GM21825 (cell line): Measurements from ENCODE around the gene TMOD3.
A peak's percentile ranks its signal among the peaks of the same experiment; 100 is the strongest.
"Not testable (repeated sequence)": the region's sequence is repeated elsewhere in the genome, so short reads cannot be mapped to it uniquely, and the experiment has no call there.

ENCODE experiments used
- ATAC-seq: cut with Tn5 transposase; IDR thresholded peaks from one replicate; pipeline ENCODE4 v1.9.1; 2021; ENCODE audit warnings: mild to moderate bottlenecking, moderate library complexity; ENCODE audit not compliant: unreplicated experiment

The TMOD3 gene

DNA sequence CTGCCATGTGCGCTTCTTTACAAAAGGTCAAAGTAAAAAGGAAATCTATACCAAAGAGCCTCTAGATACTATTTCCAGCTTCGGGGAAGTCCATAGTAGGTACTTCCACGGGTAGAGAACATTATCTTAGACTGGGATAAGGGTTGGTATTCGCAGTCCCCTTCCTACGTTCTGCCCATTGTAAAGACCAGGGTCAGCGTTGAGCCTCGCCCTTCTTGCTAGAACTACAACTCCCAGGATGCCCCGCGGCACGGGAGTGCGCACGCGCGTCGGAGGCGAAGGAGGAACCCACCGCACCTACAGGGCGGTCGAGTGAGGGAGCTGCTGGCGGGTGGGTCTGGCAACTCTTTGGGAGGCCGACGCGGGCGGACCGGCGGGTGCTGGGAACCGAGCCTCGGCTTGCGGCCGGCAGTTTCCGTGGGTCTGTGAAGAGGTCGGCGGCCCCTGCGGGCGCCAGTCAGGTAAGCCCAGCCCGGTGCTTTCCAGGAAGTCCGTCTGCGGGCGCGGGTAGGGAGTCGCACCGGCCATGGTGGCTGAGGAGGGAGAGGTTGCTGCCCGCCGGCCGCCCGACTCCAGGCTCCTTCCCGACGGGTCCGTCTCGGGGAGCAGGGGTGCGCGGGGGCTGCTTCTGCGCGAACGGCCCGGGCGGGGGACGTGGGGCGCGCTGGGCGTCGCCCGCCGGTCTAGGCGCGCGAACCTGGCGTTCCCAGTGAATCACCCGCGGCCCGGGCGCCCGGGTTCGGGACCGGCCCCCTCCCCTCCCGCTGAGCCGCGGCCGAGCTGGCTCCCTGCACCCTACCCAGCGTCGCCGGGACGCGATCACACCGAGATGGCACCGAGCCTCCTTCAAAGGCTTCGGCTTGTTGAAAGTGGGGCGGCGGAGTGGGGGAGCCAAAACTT is at the start of gene TMOD3:
TSS of gene TMOD3 (plus strand) at position 278 of the 900 bp plus-strand sequence. CDS start 33,232 bp downstream, outside the sequence.
- ATAC-seq = peak; percentile 81

DNA sequence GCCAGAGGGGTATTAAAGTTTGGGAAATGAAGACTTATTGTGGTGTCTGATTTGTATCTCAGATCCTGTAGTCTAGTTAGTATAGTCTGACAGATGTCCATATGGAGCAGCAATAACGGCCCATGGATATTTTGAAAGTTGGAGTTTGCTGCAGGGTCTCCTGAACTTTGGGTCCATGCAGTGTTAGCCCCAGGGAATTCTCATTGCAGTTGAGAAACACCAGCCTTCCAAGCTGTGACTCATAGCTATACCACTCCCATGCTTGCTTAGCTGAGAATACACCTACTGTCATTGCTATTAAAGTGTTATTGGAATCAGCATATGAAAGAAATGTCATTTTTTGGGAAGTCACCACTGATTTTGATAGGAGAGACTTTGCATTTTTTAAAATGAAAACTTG is 48.8 kb upstream of the TMOD3 start:
- ATAC-seq = no peak

DNA sequence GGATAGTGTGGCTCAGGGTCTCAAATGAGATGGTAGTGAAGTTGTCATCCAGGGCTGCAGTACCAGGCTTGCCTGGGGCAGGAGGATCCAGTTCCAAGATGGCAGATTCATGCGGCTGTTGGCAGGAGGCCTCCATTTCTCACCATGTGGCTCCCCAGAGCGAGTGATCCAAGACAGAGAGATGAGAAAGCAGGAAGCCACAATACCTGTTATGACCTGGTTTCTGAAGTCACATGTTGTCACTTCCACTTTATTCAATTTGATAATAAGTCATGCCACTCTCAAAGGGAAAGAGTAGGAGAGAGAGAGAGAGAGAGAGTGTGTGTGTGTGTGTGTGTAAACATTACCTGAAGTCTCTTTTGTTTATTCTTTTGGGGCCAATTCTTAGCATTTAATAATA is 47.9 kb upstream of the TMOD3 start:
- ATAC-seq = no peak

DNA sequence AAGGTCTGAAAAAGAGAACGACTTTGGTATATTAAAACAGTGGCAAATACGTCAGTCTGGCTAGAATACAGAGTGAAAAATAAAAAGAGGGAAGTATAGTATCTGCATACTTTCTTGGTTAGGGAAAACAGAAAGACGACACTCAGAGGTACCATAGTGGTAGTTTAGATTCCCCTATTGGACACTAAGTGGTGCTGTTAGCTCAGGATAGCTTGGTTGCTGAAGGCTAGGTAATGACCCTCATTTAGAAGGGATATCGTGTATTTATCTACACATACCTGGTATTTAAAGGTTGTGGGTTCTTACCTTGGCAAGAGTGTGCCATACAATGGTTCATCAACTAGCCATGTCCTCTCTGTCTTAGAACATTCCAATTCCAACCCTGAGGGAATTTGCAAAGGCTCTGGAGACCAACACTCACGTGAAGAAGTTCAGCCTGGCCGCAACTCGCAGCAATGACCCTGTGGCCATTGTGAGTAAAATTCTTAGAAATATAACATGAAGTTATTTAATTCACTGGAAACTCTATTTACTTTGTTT is 47.0 kb upstream of the TMOD3 start:
- no peak for ATAC-seq

DNA sequence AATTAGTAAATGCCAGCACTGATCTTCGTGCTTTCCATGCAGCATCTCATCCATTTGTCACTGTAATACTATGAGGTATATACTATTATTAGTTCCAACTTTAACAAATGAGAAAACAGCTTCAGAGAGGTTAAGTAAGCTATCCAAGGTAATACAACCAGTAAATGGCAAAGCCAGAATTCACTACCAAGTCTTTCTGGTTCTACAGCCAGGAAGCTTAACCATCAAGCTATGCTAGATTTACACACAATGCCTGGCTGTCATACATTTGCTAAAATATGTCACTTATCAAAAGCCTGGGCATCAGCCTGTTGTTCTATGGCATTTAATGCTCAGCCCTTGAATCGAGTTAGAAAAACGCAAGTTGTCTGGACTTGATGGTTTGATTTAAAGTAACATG is 45.5 kb upstream of the TMOD3 start:
- ATAC-seq = no peak

DNA sequence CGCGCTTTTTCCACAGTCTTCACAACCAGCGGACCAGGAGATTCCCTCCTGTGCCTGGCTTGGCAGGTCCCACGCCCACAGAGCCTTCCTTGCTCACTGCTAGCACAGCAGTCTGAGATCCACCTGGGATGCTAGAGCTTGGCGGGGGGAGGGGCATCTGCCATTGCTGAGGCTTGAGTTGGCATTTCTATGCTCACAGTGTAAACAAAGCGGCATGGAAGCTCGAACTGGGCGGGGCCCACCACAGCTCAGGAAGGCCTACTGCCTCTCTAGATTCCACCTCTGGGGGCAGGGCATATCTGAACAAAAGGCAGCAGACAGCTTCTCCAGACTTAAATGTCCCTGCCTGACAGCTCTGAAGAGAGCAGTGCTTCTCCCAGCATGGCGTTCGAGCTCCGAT is 42.3 kb upstream of the TMOD3 start:
- ATAC-seq = not testable (repeated sequence)

DNA sequence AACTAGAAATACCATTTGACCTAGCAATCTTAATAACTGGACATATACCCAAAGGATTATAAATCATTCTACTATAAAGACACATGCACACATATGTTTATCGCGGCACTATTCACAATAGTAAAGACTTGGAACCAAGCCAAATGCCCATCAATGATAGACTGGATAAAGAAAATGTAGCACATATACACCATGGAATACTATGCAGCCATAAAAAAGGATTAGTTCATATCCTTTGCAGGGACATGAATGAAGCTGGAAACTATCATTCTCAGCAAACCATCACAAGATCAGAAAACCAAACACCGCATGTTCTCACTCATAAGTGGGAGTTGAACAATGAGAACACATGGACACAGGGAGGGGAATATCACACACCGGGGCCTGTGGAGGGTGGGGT is 37.0 kb upstream of the TMOD3 start:
- ATAC-seq = not testable (repeated sequence)

DNA sequence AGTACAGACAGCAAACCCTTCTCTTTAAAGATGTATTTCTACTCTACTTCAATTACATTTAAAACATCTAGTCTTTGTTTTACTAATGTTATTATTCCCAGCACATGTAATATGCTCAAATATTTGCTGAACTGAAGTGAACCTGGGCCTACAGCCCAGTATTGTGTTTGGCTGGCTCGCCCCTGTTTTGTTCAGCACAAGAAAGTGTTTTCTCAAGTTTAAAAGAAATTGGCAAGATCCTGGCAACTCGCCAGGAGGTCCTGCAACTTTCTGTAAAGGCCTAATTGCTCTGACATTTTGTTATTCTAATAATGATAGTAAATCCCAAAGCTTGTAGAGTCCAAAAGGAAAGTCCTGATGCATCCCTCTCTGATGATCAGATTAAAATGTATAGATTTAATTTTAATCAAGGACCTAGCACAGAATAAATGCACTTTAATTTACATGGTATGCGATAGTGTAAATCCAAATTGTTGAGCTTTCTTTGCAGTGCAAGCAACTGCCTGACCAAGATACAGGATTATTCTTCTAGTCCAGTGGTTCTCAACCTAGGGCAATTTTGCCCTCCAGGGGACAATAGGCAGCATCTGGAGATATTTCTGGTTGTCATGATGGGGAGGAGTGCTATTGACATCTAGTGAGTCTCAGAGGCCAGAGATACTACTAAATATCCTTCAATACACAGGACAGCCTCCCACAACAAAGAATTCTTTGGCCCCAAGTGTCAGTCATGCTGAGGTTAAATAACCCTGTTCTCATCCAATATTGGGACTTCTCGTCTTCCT is 35.7 kb upstream of the TMOD3 start:
- ATAC-seq = no peak

DNA sequence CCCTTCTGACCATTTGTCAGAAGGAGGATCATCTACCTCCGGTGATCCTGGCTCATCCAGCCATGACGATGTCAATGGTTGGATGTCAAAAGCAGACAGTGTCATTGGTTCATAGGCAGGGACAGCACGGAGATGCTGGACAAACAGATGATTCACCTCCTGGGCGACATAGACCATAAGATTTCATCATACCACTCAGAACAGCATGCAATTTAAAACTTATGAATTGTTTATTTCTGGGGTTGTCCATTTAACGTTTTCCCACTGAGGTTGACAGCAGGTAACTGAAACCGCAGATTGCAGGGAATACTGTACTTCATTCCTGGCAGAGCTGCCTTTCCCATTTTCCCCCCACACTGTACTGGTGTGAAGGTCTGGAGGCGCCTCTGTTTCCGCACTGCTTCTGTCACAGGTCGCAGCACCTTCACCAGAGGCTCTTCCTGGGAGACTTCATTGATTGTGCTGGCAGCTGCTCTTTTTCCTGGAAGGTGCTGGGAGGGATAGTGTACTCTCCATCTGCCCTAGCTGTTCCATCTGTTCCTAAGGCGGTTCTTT is 32.5 kb upstream of the TMOD3 start:
- no peak for ATAC-seq

DNA sequence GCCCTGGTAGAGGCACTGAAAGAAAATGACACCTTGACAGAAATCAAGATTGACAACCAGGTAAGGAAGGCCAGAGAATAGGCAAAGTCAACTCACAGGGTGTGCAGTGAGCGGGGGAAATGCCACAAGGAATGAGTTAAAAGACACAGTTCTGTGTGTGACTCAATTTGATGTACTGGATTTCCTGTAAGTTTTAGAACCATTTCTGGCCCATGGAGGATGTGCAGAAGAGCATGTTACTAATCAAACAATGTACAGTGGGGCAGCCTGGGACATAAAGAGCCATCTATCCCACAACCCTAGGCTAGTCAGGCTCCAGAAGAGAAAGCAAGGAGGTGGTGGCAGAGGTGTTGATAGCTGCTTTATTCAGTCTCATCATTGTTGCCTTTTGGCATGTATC is 31.2 kb upstream of the TMOD3 start:
- ATAC-seq = no peak

DNA sequence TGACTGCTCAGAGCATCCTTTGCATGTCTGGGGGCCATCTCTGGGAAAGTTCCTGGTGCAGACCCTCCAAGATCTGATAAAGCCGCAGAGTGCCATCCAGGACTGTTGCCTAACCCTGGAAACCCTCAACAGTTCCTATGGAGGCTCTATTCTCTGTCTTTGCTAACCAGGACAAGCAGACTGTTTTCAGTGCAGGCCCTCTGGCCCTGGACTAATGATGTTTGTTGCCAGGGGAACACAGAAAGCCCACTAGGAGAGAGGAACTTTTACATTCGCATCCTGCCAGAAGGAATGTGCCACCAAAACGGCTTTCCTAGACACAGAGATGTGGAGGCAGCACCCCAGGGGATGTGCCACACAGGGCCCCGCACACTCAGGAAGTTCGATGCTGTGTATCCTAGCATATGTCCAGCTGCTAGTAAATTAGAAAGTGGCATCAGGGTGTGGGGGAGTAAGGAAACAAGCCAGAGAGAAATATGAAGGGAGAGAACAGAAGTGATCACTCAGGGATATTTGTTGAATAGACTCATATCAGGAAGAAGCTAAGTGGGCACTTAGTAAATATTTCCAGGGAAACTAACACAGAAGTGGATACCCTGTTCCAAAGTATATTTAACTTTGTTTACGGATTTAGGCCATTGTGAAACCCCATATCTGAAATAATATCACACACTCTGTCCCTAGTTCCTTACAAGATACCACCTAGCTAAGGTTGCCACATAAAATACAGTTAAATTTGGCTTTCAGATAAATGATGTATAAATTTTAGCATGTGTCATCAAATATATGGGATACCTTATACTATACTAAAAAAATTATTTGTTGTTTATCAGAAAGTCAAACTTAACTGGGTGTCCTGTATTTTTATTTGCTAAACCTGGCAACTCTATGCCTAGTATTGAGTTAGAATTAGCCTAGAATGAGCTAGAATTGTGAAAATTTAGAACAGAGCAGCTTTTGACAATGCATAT is 29.9 kb upstream of the TMOD3 start:
- no peak for ATAC-seq

DNA sequence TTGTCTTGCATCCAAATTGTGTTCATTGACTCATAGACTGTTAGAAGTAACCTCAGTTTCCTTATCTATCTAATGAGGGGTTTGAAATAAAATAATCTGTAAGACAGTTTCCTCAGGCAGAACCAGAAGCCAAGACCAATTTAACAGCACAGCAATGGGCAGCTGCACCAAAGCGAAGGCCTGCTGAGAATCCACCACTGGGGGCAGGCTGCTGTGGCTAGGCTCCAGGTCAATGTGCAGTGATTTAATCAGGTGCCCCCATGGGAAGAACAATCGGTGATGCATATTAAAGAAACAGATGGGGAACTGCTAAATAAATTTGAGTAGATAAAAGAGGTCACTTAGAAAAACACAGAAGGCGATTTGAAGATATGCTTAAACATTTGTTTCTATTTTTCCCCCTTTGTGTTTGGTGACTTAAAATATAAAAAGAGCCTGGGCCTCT is 28.0 kb upstream of the TMOD3 start:
- no peak for ATAC-seq

DNA sequence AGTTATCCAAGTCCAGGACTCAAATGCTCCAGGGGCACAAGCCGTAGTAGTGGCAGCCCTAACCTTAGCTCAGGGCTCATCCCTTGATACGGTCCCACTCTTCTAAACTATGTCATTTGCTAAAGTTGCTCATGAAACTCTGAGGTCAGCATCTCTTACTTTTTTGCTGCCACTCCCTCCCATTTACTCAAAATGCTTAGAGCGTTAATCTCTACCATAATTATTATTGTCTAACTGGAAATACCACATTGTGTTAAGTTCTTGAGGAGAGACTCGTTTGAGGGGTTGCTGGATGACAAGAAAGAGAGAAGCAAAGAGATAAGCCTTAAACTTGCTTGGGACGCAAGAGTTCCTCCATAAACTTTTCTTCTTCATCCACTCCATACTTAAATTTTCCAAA is 26.9 kb upstream of the TMOD3 start:
- ATAC-seq = no peak

DNA sequence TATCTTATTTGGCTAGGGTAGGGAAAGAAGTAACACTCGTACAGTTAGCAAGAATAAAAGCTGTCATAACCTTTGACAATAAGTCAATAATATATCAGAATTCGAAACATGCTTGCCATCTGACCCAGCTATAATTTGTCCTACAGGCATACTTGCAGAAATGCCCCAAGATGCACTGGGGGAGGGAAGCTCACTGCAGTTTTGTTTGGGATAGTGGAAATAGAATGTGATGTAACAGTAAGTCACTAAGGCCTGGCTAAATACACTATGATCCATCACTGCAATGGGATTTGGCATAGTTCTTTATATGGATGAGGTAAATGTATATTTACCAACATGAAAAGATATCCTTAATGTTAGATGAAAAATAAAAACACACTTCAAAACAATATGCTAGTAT is 25.5 kb upstream of the TMOD3 start:
- no peak for ATAC-seq

DNA sequence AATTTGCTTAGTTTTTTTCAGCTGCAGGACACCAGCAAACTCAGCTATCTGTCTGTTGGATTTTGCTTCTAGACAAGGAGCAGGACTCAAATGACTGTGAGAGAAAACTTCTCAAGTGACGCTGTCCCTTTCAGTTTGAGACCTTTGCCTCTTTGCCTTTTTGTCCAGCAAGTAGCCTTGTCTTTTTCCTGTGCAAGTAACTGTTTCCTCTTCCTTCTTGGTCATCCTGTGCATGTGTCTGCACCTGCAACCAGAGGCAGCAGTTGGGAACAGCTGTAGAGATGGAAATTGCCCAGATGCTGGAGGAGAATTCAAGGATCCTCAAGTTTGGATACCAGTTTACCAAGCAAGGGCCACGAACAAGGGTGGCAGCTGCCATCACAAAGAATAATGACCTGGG is 23.3 kb upstream of the TMOD3 start:
- ATAC-seq = no peak

DNA sequence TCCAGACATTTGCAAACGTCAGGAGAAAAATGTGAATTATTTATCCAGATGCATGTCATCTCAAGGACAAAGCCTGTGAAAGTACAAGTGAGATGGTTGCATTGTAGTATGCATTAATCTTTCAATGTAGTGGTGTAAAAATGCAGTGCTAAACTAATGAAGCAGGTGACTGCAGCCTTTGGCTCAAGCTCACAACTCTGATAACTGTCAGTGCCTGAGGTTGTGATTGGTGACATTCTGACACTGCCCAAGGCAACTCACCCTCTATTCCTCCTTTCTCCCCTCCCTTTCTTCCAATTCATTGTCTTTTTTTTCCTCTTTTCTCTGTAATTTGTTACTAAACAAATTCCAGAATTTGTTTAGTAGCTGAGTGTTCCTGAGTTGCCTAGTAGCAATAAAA is 20.0 kb upstream of the TMOD3 start:
- ATAC-seq = no peak

DNA sequence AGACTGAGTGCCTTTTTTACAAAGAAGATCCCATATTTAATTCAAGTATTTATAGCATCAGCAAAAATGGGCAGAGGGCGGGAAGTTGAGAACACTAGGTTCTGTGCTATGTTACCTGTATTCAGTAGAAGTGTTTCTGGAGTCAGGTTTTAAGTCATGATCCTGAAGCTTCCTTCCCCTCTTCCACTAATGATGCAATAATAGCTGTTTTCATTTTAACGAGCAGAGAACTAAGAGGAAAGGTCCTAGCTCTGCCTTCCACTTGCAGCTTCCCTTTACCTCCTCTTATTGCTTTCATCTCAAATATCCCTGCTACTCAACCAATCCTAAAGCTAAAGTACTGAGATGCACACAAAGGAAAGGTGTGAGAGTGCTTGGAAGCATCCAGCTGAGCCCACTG is 16.9 kb upstream of the TMOD3 start:
- no peak for ATAC-seq

DNA sequence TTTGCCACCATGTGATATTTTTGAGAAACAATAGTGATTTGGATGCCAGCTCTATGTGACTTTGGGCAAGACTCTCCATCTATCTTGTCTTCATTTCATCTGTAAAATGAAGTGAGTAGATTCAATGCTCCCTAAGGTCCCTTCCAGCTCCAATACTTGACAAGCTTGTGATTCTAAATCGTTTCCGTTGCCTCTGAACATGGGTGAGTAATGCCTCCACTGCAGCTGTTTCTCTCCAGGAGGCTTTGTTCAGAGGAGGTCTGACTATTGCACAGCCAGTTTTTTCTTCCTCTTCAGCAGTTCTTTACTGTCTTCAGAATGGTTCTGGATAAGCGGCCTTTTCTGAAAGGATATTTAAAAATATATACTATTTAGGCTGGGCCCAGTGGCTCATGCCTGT is 14.8 kb upstream of the TMOD3 start:
- no peak for ATAC-seq

DNA sequence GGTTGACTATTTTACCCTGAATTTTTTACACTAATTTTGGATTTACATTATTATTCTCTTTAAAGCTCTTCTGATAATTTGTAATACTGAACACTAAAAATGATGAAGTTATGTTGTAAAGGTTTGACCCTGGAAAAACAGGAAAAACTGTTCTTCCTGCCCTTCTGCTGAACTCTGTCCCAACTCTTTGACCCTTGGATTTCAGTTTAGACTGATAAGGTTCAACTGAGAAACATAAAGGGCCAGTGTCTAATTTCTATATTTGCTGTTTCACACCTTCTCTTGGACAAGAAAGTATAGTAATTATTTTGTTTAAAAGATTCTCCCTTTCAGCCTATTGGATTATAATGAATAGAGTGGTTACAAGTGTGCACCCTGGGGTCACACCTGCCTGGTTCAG is 12.8 kb upstream of the TMOD3 start:
- ATAC-seq = no peak

DNA sequence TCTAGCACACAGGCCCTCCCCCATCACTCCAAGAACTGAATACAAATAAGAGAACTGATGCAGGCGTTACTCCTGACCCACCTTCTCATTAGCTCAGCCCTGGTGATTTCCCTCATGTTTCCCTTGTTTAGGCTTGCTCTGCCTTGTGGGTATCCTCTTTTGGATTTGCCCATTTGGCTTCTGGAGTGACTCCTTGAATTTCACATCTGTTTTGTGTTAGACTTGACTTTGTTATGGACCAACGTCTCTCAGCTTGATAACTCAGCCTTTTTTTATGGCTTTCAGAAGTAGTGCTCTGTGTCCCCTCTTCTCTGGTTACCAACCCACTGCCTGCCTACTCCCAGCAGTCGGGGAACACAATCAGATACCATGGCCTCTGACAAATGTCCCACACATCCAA is 11.3 kb upstream of the TMOD3 start:
- no peak for ATAC-seq
